Measurements from ENCODE around the gene TNS4. TPM values are rescaled to one million over a fixed set of nuclear protein-coding genes. Genes with fewer than 3 reads are reported as not detected.
A peak's percentile ranks its signal among the peaks of the same experiment; 100 is the strongest.

Gene TNS4
- total and polyA plus RNA-seq, 2 of the 4 experiments (the other 2 are of a cell fraction), result not detected

DNA sequence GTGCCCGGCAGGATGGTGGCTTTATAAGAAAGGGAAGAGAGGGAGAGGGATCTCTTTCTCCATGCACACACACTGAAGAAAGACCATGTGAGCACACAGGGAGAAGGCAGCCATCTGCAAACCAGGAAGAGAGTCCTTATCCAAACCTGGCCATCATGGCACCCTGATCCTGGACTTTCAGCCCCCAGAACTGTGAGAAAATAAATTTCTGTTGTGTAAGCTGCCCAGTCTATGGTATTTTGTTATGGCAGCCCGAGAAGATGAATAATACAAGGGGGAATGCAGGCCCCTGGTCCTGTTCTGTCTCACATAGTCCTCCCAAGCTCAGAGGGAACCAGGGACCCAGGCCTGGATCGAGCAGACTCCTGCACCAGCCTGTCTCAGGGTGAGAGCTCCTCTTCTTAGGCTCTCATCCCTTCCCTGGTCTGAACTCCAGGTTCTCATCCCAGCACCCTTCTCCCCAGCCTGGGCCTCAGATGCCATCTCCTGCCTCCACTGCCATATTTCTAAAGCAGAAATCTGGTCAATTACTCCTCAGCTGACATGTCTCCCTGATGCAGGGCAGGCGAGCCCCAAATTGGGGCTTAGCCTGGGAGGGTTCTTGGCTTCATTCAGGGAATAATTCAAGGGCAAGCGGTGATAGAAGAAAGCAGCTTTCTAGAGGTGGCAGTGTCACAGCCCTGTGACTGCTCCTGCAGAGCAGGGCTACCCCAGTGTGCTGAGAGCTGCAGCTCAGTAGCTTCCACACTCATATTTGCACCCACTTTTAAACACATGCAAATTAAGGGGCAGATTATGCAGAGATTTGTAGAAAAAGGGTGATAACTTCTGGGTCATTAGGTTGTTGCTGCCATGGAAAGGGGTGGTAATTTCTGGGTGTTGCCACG is 29.3 kb downstream of the TNS4 start:
- peak overlapping the region; percentile 95 for H3K27ac ChIP-seq (ENCODE audit: insufficient read depth, low read length)
- DNase-seq (peak; percentile 58), ATAC-seq (ENCODE audit: low read depth) (peak; percentile 20)
- H3K4me2 ChIP-seq (ENCODE audit: low read depth, low read length), result no peak overlapping the region
- CTCF ChIA-PET, result interaction anchor here (0.9 to 1.4 kb wide), 2 partner anchors 22 to 88 kb away, joined by 3 to 4 read pairs; no protein-coding TSS in a partner anchor
- H2BK120ac ChIP-seq (ENCODE audit: low read depth, low read length), result peak overlapping the region; percentile 91
- H4K5ac ChIP-seq (ENCODE audit: low read depth, low read length), result peak overlapping the region; percentile 67
- POLR2A ChIA-PET (ENCODE audit: unreplicated experiment), result interaction anchor here (0.7 kb wide), 1 partner anchor 9 kb away, joined by 3 read pairs; no protein-coding TSS in a partner anchor
- H3K4me3 ChIP-seq (ENCODE audit: insufficient read depth, low read depth, low read length), result no peak overlapping the region
- no CpG with 5 or more reads among the region's 6 CpGs for WGBS, 2 experiments (ENCODE audit: extremely low coverage in 2 of 2, insufficient read length in 1 of 2)
- peak overlapping the region; percentile 87 for H2BK15ac ChIP-seq (ENCODE audit: low read depth, low read length)
- H3K18ac ChIP-seq (ENCODE audit: low read depth, low read length), result peak overlapping the region; percentile 87
- H2BK5ac ChIP-seq (ENCODE audit: low read depth, low read length, poor library complexity, severe bottlenecking), result peak overlapping the region; percentile 97
- no peaks in the 10 kb centered on the region for H3K9me3 ChIP-seq (ENCODE audit: control insufficient read depth, insufficient read depth, low read length)
- peak overlapping the region; percentile 90 for H3K14ac ChIP-seq (replicated peaks; ENCODE audit: low read depth, low read length)
- no peaks in the 10 kb centered on the region for H3K27me3 ChIP-seq (ENCODE audit: control insufficient read depth, insufficient read depth, low read length)
- no peaks in the 10 kb centered on the region for H3K36me3 ChIP-seq (ENCODE audit: control insufficient read depth, insufficient read depth, low read length)
- H4K20me1 ChIP-seq (ENCODE audit: insufficient read depth, low read length), result no peaks in the 10 kb centered on the region
- H3K9ac ChIP-seq (ENCODE audit: low read depth, low read length), result peak overlapping the region; percentile 56
- peak overlapping the region; percentile 96 for H3K23ac ChIP-seq (ENCODE audit: low read depth, low read length)
- H3K79me1 ChIP-seq (ENCODE audit: low read depth in 1 of 2, low read length in 2 of 2), result peaks cover 0 to 19% of the 10 kb centered on the region in 2 experiments; a peak in 2 of 4 replicates
- peak overlapping the region; percentile 95 for H3K4ac ChIP-seq (ENCODE audit: low read depth, low read length)
- H2AK9ac ChIP-seq (replicated peaks; ENCODE audit: low read depth, low read length, poor library complexity), result peak overlapping the region; percentile 86
- H4K91ac ChIP-seq (ENCODE audit: insufficient read depth, low read depth, low read length), result peak overlapping the region; percentile 97
- peaks cover 20% of the 10 kb centered on the region for H3K9me1 ChIP-seq (ENCODE audit: insufficient read depth, low read length)
- peaks cover 25% of the 10 kb centered on the region for H3K4me1 ChIP-seq (ENCODE audit: control insufficient read depth, insufficient read depth, low read length)
- H2BK20ac ChIP-seq (ENCODE audit: low read depth, low read length), result peak overlapping the region; percentile 92
- peak overlapping the region; percentile 96 for H2AK5ac ChIP-seq (ENCODE audit: low read depth, low read length)
- peak overlapping the region; percentile 69 for H3K56ac ChIP-seq (ENCODE audit: extremely low read depth, insufficient read depth, low read length)
- BruUV-seq (replicated peaks), result no TSS peak
- dilution Hi-C loops (cut with HindIII; ENCODE audit: low sequenced_read_pairs, unreplicated experiment) (no loop called here), intact Hi-C loops (cut with micrococcal nuclease) (no loop called here), in situ Hi-C loops (cut with MboI; ENCODE audit: low sequenced_read_pairs) (no loop called here)
- peak overlapping the region; percentile 72 for H2AFZ ChIP-seq (replicated peaks; ENCODE audit: low read length, poor library complexity)
- no peak for TF ChIP-seq SMC3 (IDR thresholded peaks at IDR 0.05; ENCODE audit: low read depth, low read length)
- TF ChIP-seq POLR2A (IDR thresholded peaks at IDR 0.05; ENCODE audit: low read depth, low read length), result peak; percentile 32; the same call in 1 of the 2 replicates
- TF ChIP-seq, protein P1, sequence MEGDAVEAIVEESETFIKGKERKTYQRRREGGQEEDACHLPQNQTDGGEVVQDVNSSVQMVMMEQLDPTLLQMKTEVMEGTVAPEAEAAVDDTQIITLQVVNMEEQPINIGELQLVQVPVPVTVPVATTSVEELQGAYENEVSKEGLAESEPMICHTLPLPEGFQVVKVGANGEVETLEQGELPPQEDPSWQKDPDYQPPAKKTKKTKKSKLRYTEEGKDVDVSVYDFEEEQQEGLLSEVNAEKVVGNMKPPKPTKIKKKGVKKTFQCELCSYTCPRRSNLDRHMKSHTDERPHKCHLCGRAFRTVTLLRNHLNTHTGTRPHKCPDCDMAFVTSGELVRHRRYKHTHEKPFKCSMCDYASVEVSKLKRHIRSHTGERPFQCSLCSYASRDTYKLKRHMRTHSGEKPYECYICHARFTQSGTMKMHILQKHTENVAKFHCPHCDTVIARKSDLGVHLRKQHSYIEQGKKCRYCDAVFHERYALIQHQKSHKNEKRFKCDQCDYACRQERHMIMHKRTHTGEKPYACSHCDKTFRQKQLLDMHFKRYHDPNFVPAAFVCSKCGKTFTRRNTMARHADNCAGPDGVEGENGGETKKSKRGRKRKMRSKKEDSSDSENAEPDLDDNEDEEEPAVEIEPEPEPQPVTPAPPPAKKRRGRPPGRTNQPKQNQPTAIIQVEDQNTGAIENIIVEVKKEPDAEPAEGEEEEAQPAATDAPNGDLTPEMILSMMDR (conservative IDR thresholded peaks at IDR 0.05; ENCODE audit: low read depth, low read length), result no peak
- no peak for TF ChIP-seq BHLHE40 (IDR thresholded peaks at IDR 0.05; ENCODE audit: low read depth, low read length)
- no peak for TF ChIP-seq NFE2L2 (IDR thresholded peaks at IDR 0.05; ENCODE audit: low read depth, low read length)
- TF ChIP-seq MAFK (IDR thresholded peaks at IDR 0.05; ENCODE audit: low read depth, low read length), result no peak
- TF ChIP-seq, protein P2, sequence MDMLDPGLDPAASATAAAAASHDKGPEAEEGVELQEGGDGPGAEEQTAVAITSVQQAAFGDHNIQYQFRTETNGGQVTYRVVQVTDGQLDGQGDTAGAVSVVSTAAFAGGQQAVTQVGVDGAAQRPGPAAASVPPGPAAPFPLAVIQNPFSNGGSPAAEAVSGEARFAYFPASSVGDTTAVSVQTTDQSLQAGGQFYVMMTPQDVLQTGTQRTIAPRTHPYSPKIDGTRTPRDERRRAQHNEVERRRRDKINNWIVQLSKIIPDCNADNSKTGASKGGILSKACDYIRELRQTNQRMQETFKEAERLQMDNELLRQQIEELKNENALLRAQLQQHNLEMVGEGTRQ (IDR thresholded peaks at IDR 0.05; ENCODE audit: low read depth, low read length), result no peak
- no peak for TF ChIP-seq RCOR1 (IDR thresholded peaks at IDR 0.05; ENCODE audit: insufficient replicate concordance, low read length)
- TF ChIP-seq FOS (IDR thresholded peaks at IDR 0.05; ENCODE audit: low read depth, low read length), result no peak
- TF ChIP-seq MXI1 (IDR thresholded peaks at IDR 0.05; ENCODE audit: borderline replicate concordance, low read depth, low read length), result no peak
- TF ChIP-seq CHD1 (IDR thresholded peaks at IDR 0.05; ENCODE audit: low read depth, low read length), result no peak
- no peak for TF ChIP-seq RFX5 (IDR thresholded peaks at IDR 0.05; ENCODE audit: low read depth, low read length)
- peak; percentile 31; the same call in 1 of the 2 replicates for TF ChIP-seq CEBPB (IDR thresholded peaks at IDR 0.05; ENCODE audit: low read depth, low read length)
- peak overlapping the region; percentile 82 to 96; a peak in 3 of 4 replicates for H4K8ac ChIP-seq (ENCODE audit: low read depth in 2 of 2, low read length in 2 of 2)
